GM12878 (cell line): Measurements from ENCODE around the gene AKAP5. TPM values are rescaled to one million over a fixed set of nuclear protein-coding genes. Genes with fewer than 3 reads are reported as not detected.

ENCODE experiments used
- ATAC-seq: fragments of 200-7000 bp; cut with Tn5 transposase; 3 replicates; pipeline ENCODE4 v1.9.1; 2020; ENCODE audit warnings: mild to moderate bottlenecking, moderate library complexity
- BruUV-seq: library from RNA; stranded (reverse); fragments of 400-500 nt; replicated peaks from 2 replicates; lab custom pipeline; 2021; lab: Mats Ljungman, UMichigan
- CTCF ChIA-PET: fragments of 300-600 bp; sonication (Branson Sonifier 250); formaldehyde crosslinking; extraction: SDS; loops from one replicate; lab custom pipeline; 2021; ENCODE audit warnings: inconsistent platforms; lab: Yijun Ruan, JAX
- POLR2A ChIA-PET: fragments of 350-600 bp; formaldehyde crosslinking; extraction: SDS; loops from one replicate; lab custom pipeline; 2021; ENCODE audit warnings: inconsistent platforms; lab: Charles Lee
- RAD21 ChIA-PET: fragments of 300-600 bp; sonication (Branson Sonifier 250); formaldehyde crosslinking; loops from one replicate; lab custom pipeline; 2023; ENCODE audit warnings: antibody characterized with exemption; ENCODE audit not compliant: unreplicated experiment; lab: Charles Lee
- SMC1A ChIA-PET: fragments of 300-600 bp; sonication (Branson Sonifier 250); formaldehyde crosslinking; loops from one replicate; lab custom pipeline; 2023; ENCODE audit not compliant: unreplicated experiment, uncharacterized antibody; lab: Charles Lee
- DNase-seq: peaks from one replicate; pipeline ENCODE4 v3.0.0-alpha.2; 2011; ENCODE audit warnings: low read depth, low spot score
- FAIRE-seq: peaks from 3 replicates; lab custom pipeline; 2011; peaks lifted over from hg19 to GRCh38; lab: Jason Lieb, UNC
- H2AFZ ChIP-seq: 2 replicates; pipeline ENCODE4 v1.6.0; 2011; ENCODE audit warnings: low read depth, low read length, control low read depth; ENCODE audit not compliant: control insufficient read depth
- H3K27ac ChIP-seq: 2 replicates; pipeline ENCODE4 v1.5.1; 2011; ENCODE audit warnings: control low read depth; ENCODE audit not compliant: control insufficient read depth, insufficient read depth
- H3K27me3 ChIP-seq, 2 experiments: replicated peaks in 1 of 2; 2 replicates each; pipeline versions ENCODE4 v1.6.0 to v1.6.1; 2011; ENCODE audit warnings: low read length in 1 of 2; ENCODE audit not compliant: control insufficient read depth in 2 of 2, insufficient read depth in 2 of 2
- H3K36me3 ChIP-seq, 2 experiments: 2 replicates each; pipeline ENCODE4 v1.5.1; 2011; ENCODE audit warnings: low read length in 1 of 2; ENCODE audit not compliant: control insufficient read depth in 2 of 2, insufficient read depth in 2 of 2
- H3K4me1 ChIP-seq: 2 replicates; pipeline ENCODE4 v1.6.1; 2011; ENCODE audit warnings: mild to moderate bottlenecking, low read length, moderate library complexity, mixed read lengths; ENCODE audit not compliant: control insufficient read depth, insufficient read depth
- H3K4me2 ChIP-seq: 2 replicates; pipeline ENCODE4 v1.6.0; 2011; ENCODE audit warnings: control low read depth; ENCODE audit not compliant: control insufficient read depth, insufficient read depth
- H3K4me3 ChIP-seq: fragments of 200-600 bp; sonication (generic); 2 replicates; pipeline ENCODE4 v1.5.1; 2016
- H3K79me2 ChIP-seq: 2 replicates; pipeline ENCODE4 v1.6.0; 2011; ENCODE audit warnings: low read length; ENCODE audit not compliant: control insufficient read depth, insufficient read depth
- H3K9ac ChIP-seq: 2 replicates; pipeline ENCODE4 v1.8.0; 2011; ENCODE audit warnings: low read length, control low read depth, mixed read lengths; ENCODE audit not compliant: control insufficient read depth, insufficient read depth
- H3K9me3 ChIP-seq: replicated peaks from 3 replicates; pipeline ENCODE4 v1.5.1; 2011; ENCODE audit warnings: mild to moderate bottlenecking, low read length; ENCODE audit not compliant: control insufficient read depth, insufficient read depth
- H4K20me1 ChIP-seq: 2 replicates; pipeline ENCODE4 v1.6.0; 2011; ENCODE audit not compliant: control insufficient read depth, insufficient read depth
- BACH1 ChIP-seq: fragments of 450-650 bp; IDR thresholded peaks from 2 replicates; pipeline ENCODE4 v1.6.1; 2017; ENCODE audit warnings: mild to moderate bottlenecking, borderline replicate concordance
- BMI1 ChIP-seq: fragments of 450-650 bp; IDR thresholded peaks from 2 replicates; pipeline ENCODE4 v1.6.1; 2016; ENCODE audit warnings: mild to moderate bottlenecking, moderate library complexity, borderline replicate concordance
- LARP7 ChIP-seq: fragments of 450-650 bp; IDR thresholded peaks from 2 replicates; pipeline ENCODE4 v1.6.1; 2017; ENCODE audit warnings: mild to moderate bottlenecking
- MEF2B ChIP-seq: fragments of 450-650 bp; IDR thresholded peaks from 2 replicates; pipeline ENCODE4 v1.6.1; 2018; ENCODE audit warnings: mild to moderate bottlenecking, moderate library complexity; ENCODE audit not compliant: partially characterized antibody, poor library complexity, severe bottlenecking
- MYC ChIP-seq: IDR thresholded peaks from 2 replicates; pipeline ENCODE4 v1.6.1; 2011; ENCODE audit warnings: mild to moderate bottlenecking, low read length, moderate library complexity, inconsistent platforms; ENCODE audit not compliant: insufficient read depth, insufficient replicate concordance, insufficient read length, severe bottlenecking
- NBN ChIP-seq: fragments of 450-650 bp; IDR thresholded peaks from 2 replicates; pipeline ENCODE4 v1.6.1; 2016
- POLR2A ChIP-seq: IDR thresholded peaks from 2 replicates; pipeline ENCODE4 v1.6.1; 2011; ENCODE audit warnings: low read depth, mild to moderate bottlenecking, low read length
- SPI1 ChIP-seq: IDR thresholded peaks from 2 replicates; pipeline ENCODE4 v1.6.1; 2011; ENCODE audit warnings: low read depth, mild to moderate bottlenecking, low read length, moderate library complexity, borderline replicate concordance; ENCODE audit not compliant: insufficient read depth
- ZBTB33 ChIP-seq: fragments of 450-650 bp; IDR thresholded peaks from 2 replicates; pipeline ENCODE4 v1.6.1; 2017; ENCODE audit warnings: mild to moderate bottlenecking
- ZBTB4 ChIP-seq: fragments of 450-650 bp; formaldehyde crosslinking; IDR thresholded peaks from 2 replicates; pipeline ENCODE4 v1.4.0; 2022; ENCODE audit warnings: mild to moderate bottlenecking, moderate library complexity
- WGBS: methylation state at CpG from one replicate; pipeline ENCODE4 v1.1.6; 2016; ENCODE audit warnings: low lambda C conversion rate; ENCODE audit not compliant: insufficient replicate concordance, insufficient coverage; ENCODE audit errors: missing lambda C conversion rate; 5-methylcytosine and 5-hydroxymethylcytosine counted together
- in situ Hi-C: fragments of 300-500 bp; cut with MboI; formaldehyde crosslinking; loops from 9 replicates; pipeline ENCODE4 v1.14.3; 2018; ENCODE audit warnings: mixed read lengths
- intact Hi-C: fragments of 100-400 bp; cut with micrococcal nuclease; formaldehyde crosslinking; loops from one replicate; pipeline ENCODE4 v1.14.2; 2022; ENCODE audit not compliant: unreplicated experiment
- polyA plus RNA-seq, 11 experiments: library from polyadenylated mRNA; depleted of rRNA in 4 of 11; unstranded in 6 of 11; stranded (reverse) in 5 of 11; fragments of >200 nt; fragmentation: Nextera tagmentation in 4 of 11; fragmentation: Illumina TruSeq in 1 of 11; extraction: Ambion mirVana in 4 of 11; extraction: Trizol in 1 of 11; gene quantifications; 1 replicate in 1 of 11; 2 replicates in 10 of 11; pipeline versions ENCODE4 v1.2.1 to v1.2.3, GENCODE V29; 2011 to 2016; ENCODE audit warnings: inconsistent platforms in 2 of 11, missing spikeins in 2 of 11, low read depth in 1 of 11
- total RNA-seq, 4 experiments: library from RNA; depleted of rRNA in 3 of 4; stranded (reverse); fragments of >200 nt in 3 of 4; fragmentation: Illumina TruSeq in 1 of 4; extraction: Trizol in 1 of 4; gene quantifications; 2 replicates each; pipeline versions ENCODE4 v1.2.1 to v1.2.3, GENCODE V29; 2013 to 2021

The AKAP5 gene
- total and polyA plus RNA-seq, 10 of the 15 experiments (the other 5 are each of a cell fraction or from before 2014, with no cell fraction given): 0.45 to 5.1 (median 1.7) TPM

- ChIA-PET SMC1A (interaction anchor here (0.8 to 2.8 kb wide), 7 partner anchors 10 to 84 kb away, joined by 3 to 11 read pairs (median 5); no protein-coding TSS in a partner anchor), CTCF (interaction anchor here (1.0 to 3.4 kb wide), 5 partner anchors 9 to 38 kb away, joined by 3 to 17 read pairs (median 4); no protein-coding TSS in a partner anchor), RAD21 (interaction anchor here (0.6 to 1.1 kb wide), 3 partner anchors 11 to 1009 kb away, joined by 3 read pairs; no protein-coding TSS in a partner anchor), POLR2A (interaction anchor here (0.5 to 1.2 kb wide), 5 partner anchors 11 to 60 kb away, joined by 3 to 7 read pairs (median 5); no protein-coding TSS in a partner anchor)
- Histone ChIP-seq H3K4me3 (no peak overlapping the region), H4K20me1 (no peaks in the 10 kb centered on the region), H3K36me3 (peaks cover 23 to 40% of the 10 kb centered on the region in 2 experiments), H3K27me3 (no peaks in the 10 kb centered on the region), H3K79me2 (no peaks in the 10 kb centered on the region), H3K9ac (no peak overlapping the region), H2AFZ (no peak overlapping the region), H3K4me1 (peaks cover 15% of the 10 kb centered on the region), H3K9me3 (no peaks in the 10 kb centered on the region), H3K4me2 (no peak overlapping the region), H3K27ac (no peak overlapping the region)
- in situ Hi-C loops: no loop called here
- FAIRE-seq (no peak), DNase-seq (no peak), ATAC-seq (no peak)
- TF ChIP-seq MEF2B (no peak), BMI1 (no peak), NBN (no peak), MYC (no peak)
- WGBS: 98% methylated on average over 3 of the region's 3 CpGs
- no TSS peak for BruUV-seq
- intact Hi-C loops: no loop called here
Measured at GRCh38 chr14:64440494-64440893, 24.8 kb upstream of the AKAP5 start.

GRCh38 chr14:64442300-64442988, 22.9 kb upstream of the AKAP5 start:
- no peak overlapping the region for H3K27ac ChIP-seq
- H3K4me1 ChIP-seq: peaks cover 22% of the 10 kb centered on the region
- H3K27me3 ChIP-seq: no peaks in the 10 kb centered on the region
- no peaks in the 10 kb centered on the region; the same call in 1 of the 2 replicates for H3K79me2 ChIP-seq
- ChIA-PET CTCF (interaction anchor here (1.0 to 7.9 kb wide), 4 partner anchors 11 to 35 kb away, joined by 3 to 60 read pairs (median 33); partner anchors contain the start of gene AKAP5), RAD21 (interaction anchor here (1.3 to 1.8 kb wide), 2 partner anchors 24 to 98 kb away, joined by 5 to 6 read pairs; no protein-coding TSS in a partner anchor), POLR2A (interaction anchor here (0.6 to 1.0 kb wide), 2 partner anchors 55 to 98 kb away, joined by 3 to 4 read pairs; partner anchors contain the start of gene MTHFD1), SMC1A (interaction anchor here (1.1 to 8.2 kb wide), 8 partner anchors 8 to 99 kb away, joined by 3 to 95 read pairs (median 5); partner anchors contain the start of gene AKAP5)
- ATAC-seq (no peak), DNase-seq (no peak), FAIRE-seq (no peak)
- H4K20me1 ChIP-seq: no peaks in the 10 kb centered on the region
- H3K36me3 ChIP-seq: peaks cover 24 to 34% of the 10 kb centered on the region in 2 experiments
- in situ Hi-C loops (no loop called here), intact Hi-C loops (no loop called here)
- no TSS peak for BruUV-seq
- no peak overlapping the region for H3K9ac ChIP-seq
- H3K4me2 ChIP-seq: no peak overlapping the region
- H3K4me3 ChIP-seq: no peak overlapping the region
- H2AFZ ChIP-seq: no peak overlapping the region
- 92% methylated on average over 17 of the region's 17 CpGs for WGBS
- no peaks in the 10 kb centered on the region for H3K9me3 ChIP-seq
- no peak for TF ChIP-seq BACH1
- no peak for TF ChIP-seq ZBTB33
- TF ChIP-seq SPI1: no peak
- TF ChIP-seq POLR2A: no peak
- no peak for TF ChIP-seq LARP7
- TF ChIP-seq ZBTB4 (CRISPR knock-in tag): no peak
